ENCODE results near the gene NEURL2. TPM values are rescaled to one million over a fixed set of nuclear protein-coding genes. Genes with fewer than 3 reads are reported as not detected.
A peak's percentile ranks its signal among the peaks of the same experiment; 100 is the strongest.

The NEURL2 gene
- total RNA-seq, 4 donors from 2014 or later = 0.29 to 11.5 (median 4.7) TPM

- H3K9me3 ChIP-seq = no peaks in the 10 kb centered on the region
- peaks cover 0 to 8% of the 10 kb centered on the region in 2 donors for H3K4me1 ChIP-seq
- H3K27ac ChIP-seq = peak overlapping the region; percentile 58 to 69
- no peaks in the 10 kb centered on the region for H3K36me3 ChIP-seq
- no peaks in the 10 kb centered on the region for H3K27me3 ChIP-seq
- DNase-seq = peak in 1 of 2 donors; percentile 76
- H3K4me3 ChIP-seq = no peak overlapping the region
- intact Hi-C loops (cut with DNase I; ENCODE audit: low total_unique reads) = no loop called here
- TF ChIP-seq POLR2A (IDR thresholded peaks at IDR 0.05) = no peak
- no peak for TF ChIP-seq CTCF (IDR thresholded peaks at IDR 0.05)
Measured at GRCh38 chr20:45842169-45842812, 48.7 kb downstream of the NEURL2 start.

- no peak for TF ChIP-seq CTCF (IDR thresholded peaks at IDR 0.05)
- intact Hi-C loops (cut with DNase I; ENCODE audit: low total_unique reads) = no loop called here
- no peak for DNase-seq
- no peak overlapping the region for H3K4me3 ChIP-seq
- H3K27ac ChIP-seq = peak overlapping the region; percentile 58 to 69
- no peaks in the 10 kb centered on the region for H3K9me3 ChIP-seq
- no peaks in the 10 kb centered on the region for H3K36me3 ChIP-seq
- H3K27me3 ChIP-seq = no peaks in the 10 kb centered on the region
- H3K4me1 ChIP-seq = peaks cover 0 to 12% of the 10 kb centered on the region in 2 donors
Measured at GRCh38 chr20:45841407-45842129, 49.4 kb downstream of the NEURL2 start.

GRCh38 chr20:45840700-45841198 lies 50.3 kb downstream of the NEURL2 start:
- intact Hi-C loops (cut with DNase I; ENCODE audit: low total_unique reads) = no loop called here
- Histone ChIP-seq H3K4me1 (peaks cover 0 to 13% of the 10 kb centered on the region in 2 donors), H3K4me3 (no peak overlapping the region), H3K27ac (peak overlapping the region in 1 of 2 donors; percentile 58), H3K9me3 (no peaks in the 10 kb centered on the region), H3K27me3 (no peaks in the 10 kb centered on the region), H3K36me3 (no peaks in the 10 kb centered on the region)
- no peak for DNase-seq
- no peak for TF ChIP-seq POLR2A (IDR thresholded peaks at IDR 0.05)
- no peak for TF ChIP-seq CTCF (IDR thresholded peaks at IDR 0.05)

Other genes starting within 250 kb of the NEURL2 start
- gene WFDC11, start 221.0 kb downstream of the NEURL2 start, total RNA-seq = not detected
- gene WFDC13, start 189.2 kb downstream of the NEURL2 start, total RNA-seq = not detected
- gene WFDC10B, start 186.2 kb downstream of the NEURL2 start, total RNA-seq = not detected
- gene SPINT4, start 168.9 kb downstream of the NEURL2 start, total RNA-seq = not detected
- gene WFDC3, start 99.3 kb downstream of the NEURL2 start, total RNA-seq = 1 to 10 TPM in 1 of 4 donors, not detected in 3; 2.0 TPM
- gene DNTTIP1, start 99.3 kb downstream of the NEURL2 start, total RNA-seq = 10 to 100 TPM; 11.2 to 29.8 (median 17.1) TPM
- 10 to 100 TPM in 1 of 4 donors, not detected in 3; 12.4 TPM for gene UBE2C, start 78.6 kb downstream of the NEURL2 start, total RNA-seq
- gene TNNC2, start 63.9 kb downstream of the NEURL2 start, total RNA-seq = 1 to 10 TPM in 1 of 4 donors, under 1 TPM in 1, not detected in 2; 0.59 to 1.3 TPM
- gene SNX21, start 57.4 kb downstream of the NEURL2 start, total RNA-seq = 100 to 1,000 TPM in 1 of 4 donors, 10 to 100 TPM in 3; 56.5 to 145 (median 63.2) TPM
- 10 to 100 TPM; 17.2 to 31.5 (median 23.5) TPM for gene ACOT8, start 33.8 kb downstream of the NEURL2 start, total RNA-seq
- gene ZSWIM3, start 33.6 kb downstream of the NEURL2 start, total RNA-seq = 1 to 10 TPM; 3.1 to 9.2 (median 4.3) TPM
- 10 to 100 TPM in 1 of 4 donors, 1 to 10 TPM in 2, under 1 TPM in 1; 0.77 to 12.2 (median 3.3) TPM for gene ZSWIM1, start 10.0 kb downstream of the NEURL2 start, total RNA-seq
- gene SPATA25, start 3.6 kb downstream of the NEURL2 start, total RNA-seq = 10 to 100 TPM in 1 of 4 donors, 1 to 10 TPM in 3; 2.6 to 16.2 (median 6.0) TPM
- gene CTSA, start 127 bp upstream of the NEURL2 start, total RNA-seq = 10 to 100 TPM; 20.6 to 66.9 (median 32.5) TPM
- gene PLTP, start 20.9 kb upstream of the NEURL2 start, total RNA-seq = 100 to 1,000 TPM in 2 of 4 donors, 10 to 100 TPM in 2; 31.2 to 221 (median 113) TPM
- 10 to 100 TPM; 11.0 to 71.0 (median 40.0) TPM for gene PCIF1, start 43.5 kb upstream of the NEURL2 start, total RNA-seq
- gene ZNF335, start 81.0 kb upstream of the NEURL2 start, total RNA-seq = 10 to 100 TPM; 14.9 to 40.0 (median 29.0) TPM
- gene MMP9, start 117.7 kb upstream of the NEURL2 start, total RNA-seq = under 1 TPM in 2 of 4 donors, not detected in 2; 0.24 to 0.35 TPM
- gene SLC12A5, start 138.0 kb upstream of the NEURL2 start, total RNA-seq = under 1 TPM in 1 of 4 donors, not detected in 3; 0.35 TPM
- 10 to 100 TPM in 3 of 4 donors, 1 to 10 TPM in 1; 8.2 to 37.8 (median 29.5) TPM for gene NCOA5, start 198.8 kb upstream of the NEURL2 start, total RNA-seq
- 10 to 100 TPM in 3 of 4 donors, 1 to 10 TPM in 1; 2.6 to 36.5 (median 23.5) TPM for gene CD40, start 227.1 kb upstream of the NEURL2 start, total RNA-seq

All from uterus (tissue), 4 donors.